K562 (cell line): ENCODE data around the gene TRAF5. TPM values are rescaled to one million over a fixed set of nuclear protein-coding genes. Genes with fewer than 3 reads are reported as not detected.

Source experiments
- CEBPG ChIP-seq, 3 experiments: fragments of 200-800 bp in 1 of 3; sonication (Bioruptor generic) in 1 of 3; sonication (generic) in 1 of 3; formaldehyde crosslinking in 1 of 3; IDR thresholded peaks in 2 of 3; conservative IDR thresholded peaks in 1 of 3; 2 replicates each; pipeline versions ENCODE4 v1.6.1 to v1.8.0; 2016 to 2022; ENCODE audit warnings: missing compliant biosample characterization in 2 of 3, missing genetic modification characterization in 2 of 3, mild to moderate bottlenecking in 1 of 3, missing genetic modification reagents in 1 of 3
- CTBP1 ChIP-seq: fragments of 450-650 bp; IDR thresholded peaks from 2 replicates; pipeline ENCODE4 v1.6.1; 2016; ENCODE audit warnings: borderline replicate concordance
- HDAC3 ChIP-seq: fragments of 450-650 bp; IDR thresholded peaks from 2 replicates; pipeline ENCODE4 v1.6.1; 2018; ENCODE audit warnings: borderline replicate concordance, mild to moderate bottlenecking, moderate library complexity; ENCODE audit not compliant: partially characterized antibody
- KAT7 ChIP-seq: sonication (generic); formaldehyde crosslinking; IDR thresholded peaks from 2 replicates; pipeline ENCODE4 v1.8.0; 2022; ENCODE audit warnings: missing genetic modification reagents, mild to moderate bottlenecking, borderline replicate concordance
- PCBP2 ChIP-seq: fragments of 200-400 bp; formaldehyde crosslinking; IDR thresholded peaks from 2 replicates; pipeline ENCODE4 v1.6.1; 2018; ENCODE audit warnings: low read length, low read depth, mild to moderate bottlenecking, moderate library complexity; ENCODE audit not compliant: poor library complexity, severe bottlenecking
- SMARCE1 ChIP-seq: fragments of 450-650 bp; IDR thresholded peaks from 2 replicates; pipeline ENCODE4 v1.7.1; 2016; ENCODE audit warnings: mild to moderate bottlenecking
- TBL1XR1 ChIP-seq, 2 experiments: IDR thresholded peaks; 2 replicates each; pipeline ENCODE4 v1.6.1; 2012; ENCODE audit warnings: improper control_type of control experiment in 2 of 2, low read length in 2 of 2, mild to moderate bottlenecking in 1 of 2
- ZEB2 ChIP-seq: fragments of 450-650 bp; IDR thresholded peaks from 2 replicates; pipeline ENCODE4 v1.6.1; 2016
- ZKSCAN8 ChIP-seq: fragments of 200-800 bp; sonication (Bioruptor generic); IDR thresholded peaks from 2 replicates; pipeline ENCODE4 v1.6.1; 2016; ENCODE audit warnings: missing genetic modification characterization, missing compliant biosample characterization
- ZNF124 ChIP-seq: sonication (generic); formaldehyde crosslinking; IDR thresholded peaks from 2 replicates; pipeline ENCODE4 v1.8.1; 2022; ENCODE audit warnings: missing genetic modification reagents
- ZNF23 ChIP-seq: fragments of 250-450 bp; sonication (Bioruptor Pico); IDR thresholded peaks from 2 replicates; pipeline ENCODE4 v1.4.0; 2020; ENCODE audit warnings: mild to moderate bottlenecking
- ZNF24 ChIP-seq: fragments of 450-650 bp; IDR thresholded peaks from 2 replicates; pipeline ENCODE4 v1.6.1; 2016
- ZNF830 ChIP-seq: fragments of 250-450 bp; sonication (Bioruptor Pico); IDR thresholded peaks from 2 replicates; pipeline ENCODE4 v1.5.0; 2021; ENCODE audit warnings: mild to moderate bottlenecking
- polyA plus RNA-seq, 8 experiments: library from polyadenylated mRNA; depleted of rRNA in 4 of 8; stranded (reverse) in 5 of 8; unstranded in 3 of 8; fragments of >200 nt; fragmentation: Nextera tagmentation in 2 of 8; fragmentation: Illumina TruSeq in 1 of 8; extraction: Ambion mirVana in 2 of 8; extraction: Trizol in 1 of 8; gene quantifications; 2 replicates each; pipeline versions ENCODE4 v1.2.1 to v1.2.3, GENCODE V29; 2011 to 2014; ENCODE audit warnings: inconsistent platforms in 1 of 8, missing spikeins in 1 of 8
- total RNA-seq, 7 experiments: library from RNA; depleted of rRNA in 6 of 7; stranded (reverse); fragments of >200 nt in 6 of 7; fragmentation: Illumina TruSeq in 2 of 7; extraction: Trizol in 2 of 7; gene quantifications; 2 replicates each; pipeline versions ENCODE4 v1.2.1 to v1.2.3, GENCODE V29; 2011 to 2021; ENCODE audit warnings: low replicate concordance in 1 of 7
- TF ChIP-seq, protein P1 (sequence below): IDR thresholded peaks from 2 replicates; pipeline ENCODE4 v1.6.1; 2011; ENCODE audit warnings: borderline replicate concordance, low read depth, mild to moderate bottlenecking, moderate library complexity, low read length; ENCODE audit not compliant: insufficient read depth, poor library complexity, severe bottlenecking
- TF ChIP-seq, protein P2 (sequence below): fragments of 200-800 bp; sonication (Bioruptor generic); IDR thresholded peaks from 2 replicates; pipeline ENCODE4 v1.6.1; 2017; ENCODE audit warnings: missing genetic modification characterization, missing compliant biosample characterization
- TF ChIP-seq, protein P3 (sequence below), 2 experiments: fragments of 450-650 bp in 1 of 2; sonication (generic) in 1 of 2; formaldehyde crosslinking in 1 of 2; IDR thresholded peaks; 2 replicates each; pipeline versions ENCODE4 v1.7.1 to v1.9.0; 2016 to 2022; ENCODE audit warnings: inconsistent platforms in 1 of 2, mild to moderate bottlenecking in 1 of 2, missing genetic modification reagents in 1 of 2

TRAF5 gene
- total and polyA plus RNA-seq, 9 of the 15 experiments (the other 6 are each of a cell fraction or from before 2014, with no cell fraction given) = 2.0 to 9.3 (median 5.3) TPM

DNA sequence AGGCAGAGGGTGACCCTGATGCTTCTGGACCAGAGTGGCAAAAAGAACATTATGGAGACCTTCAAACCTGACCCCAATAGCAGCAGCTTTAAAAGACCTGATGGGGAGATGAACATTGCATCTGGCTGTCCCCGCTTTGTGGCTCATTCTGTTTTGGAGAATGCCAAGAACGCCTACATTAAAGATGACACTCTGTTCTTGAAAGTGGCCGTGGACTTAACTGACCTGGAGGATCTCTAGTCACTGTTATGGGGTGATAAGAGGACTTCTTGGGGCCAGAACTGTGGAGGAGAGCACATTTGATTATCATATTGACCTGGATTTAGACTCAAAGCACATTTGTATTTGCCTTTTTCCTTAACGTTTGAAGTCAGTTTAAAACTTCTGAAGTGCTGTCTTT lies 45.8 kb downstream of the TRAF5 start (continued):
- TF ChIP-seq, protein P1, sequence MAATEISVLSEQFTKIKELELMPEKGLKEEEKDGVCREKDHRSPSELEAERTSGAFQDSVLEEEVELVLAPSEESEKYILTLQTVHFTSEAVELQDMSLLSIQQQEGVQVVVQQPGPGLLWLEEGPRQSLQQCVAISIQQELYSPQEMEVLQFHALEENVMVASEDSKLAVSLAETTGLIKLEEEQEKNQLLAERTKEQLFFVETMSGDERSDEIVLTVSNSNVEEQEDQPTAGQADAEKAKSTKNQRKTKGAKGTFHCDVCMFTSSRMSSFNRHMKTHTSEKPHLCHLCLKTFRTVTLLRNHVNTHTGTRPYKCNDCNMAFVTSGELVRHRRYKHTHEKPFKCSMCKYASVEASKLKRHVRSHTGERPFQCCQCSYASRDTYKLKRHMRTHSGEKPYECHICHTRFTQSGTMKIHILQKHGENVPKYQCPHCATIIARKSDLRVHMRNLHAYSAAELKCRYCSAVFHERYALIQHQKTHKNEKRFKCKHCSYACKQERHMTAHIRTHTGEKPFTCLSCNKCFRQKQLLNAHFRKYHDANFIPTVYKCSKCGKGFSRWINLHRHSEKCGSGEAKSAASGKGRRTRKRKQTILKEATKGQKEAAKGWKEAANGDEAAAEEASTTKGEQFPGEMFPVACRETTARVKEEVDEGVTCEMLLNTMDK = no peak
- TF ChIP-seq SMARCE1 (peak; percentile 67; the same call in 1 of the 2 replicates), HDAC3 (peak; percentile 32), ZKSCAN8 (CRISPR knock-in tag) (no peak), TBL1XR1 (IDR thresholded peaks at IDR 0.05; ENCODE audit: low read length in 2 of 2) (peak; percentile 67 to 70; a peak in 3 of 4 replicates), PCBP2 (no peak), ZNF24 (no peak), ZNF124 (CRISPR knock-in tag) (no peak), ZNF23 (CRISPR knock-in tag) (no peak), CTBP1 (peak; percentile 72), KAT7 (no peak), ZNF830 (CRISPR knock-in tag) (no peak), CEBPG (CRISPR knock-in tag; IDR thresholded peaks at IDR 0.05) (no peak), CEBPG (tag; conservative IDR thresholded peaks at IDR 0.05 in 1 of 2, IDR thresholded peaks at IDR 0.05 in 1 of 2) (no peak), ZEB2 (peak; percentile 70; the same call in 1 of the 2 replicates)
- TF ChIP-seq, protein P2, sequence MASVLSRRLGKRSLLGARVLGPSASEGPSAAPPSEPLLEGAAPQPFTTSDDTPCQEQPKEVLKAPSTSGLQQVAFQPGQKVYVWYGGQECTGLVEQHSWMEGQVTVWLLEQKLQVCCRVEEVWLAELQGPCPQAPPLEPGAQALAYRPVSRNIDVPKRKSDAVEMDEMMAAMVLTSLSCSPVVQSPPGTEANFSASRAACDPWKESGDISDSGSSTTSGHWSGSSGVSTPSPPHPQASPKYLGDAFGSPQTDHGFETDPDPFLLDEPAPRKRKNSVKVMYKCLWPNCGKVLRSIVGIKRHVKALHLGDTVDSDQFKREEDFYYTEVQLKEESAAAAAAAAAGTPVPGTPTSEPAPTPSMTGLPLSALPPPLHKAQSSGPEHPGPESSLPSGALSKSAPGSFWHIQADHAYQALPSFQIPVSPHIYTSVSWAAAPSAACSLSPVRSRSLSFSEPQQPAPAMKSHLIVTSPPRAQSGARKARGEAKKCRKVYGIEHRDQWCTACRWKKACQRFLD (CRISPR knock-in tag) = no peak
- TF ChIP-seq, protein P3, sequence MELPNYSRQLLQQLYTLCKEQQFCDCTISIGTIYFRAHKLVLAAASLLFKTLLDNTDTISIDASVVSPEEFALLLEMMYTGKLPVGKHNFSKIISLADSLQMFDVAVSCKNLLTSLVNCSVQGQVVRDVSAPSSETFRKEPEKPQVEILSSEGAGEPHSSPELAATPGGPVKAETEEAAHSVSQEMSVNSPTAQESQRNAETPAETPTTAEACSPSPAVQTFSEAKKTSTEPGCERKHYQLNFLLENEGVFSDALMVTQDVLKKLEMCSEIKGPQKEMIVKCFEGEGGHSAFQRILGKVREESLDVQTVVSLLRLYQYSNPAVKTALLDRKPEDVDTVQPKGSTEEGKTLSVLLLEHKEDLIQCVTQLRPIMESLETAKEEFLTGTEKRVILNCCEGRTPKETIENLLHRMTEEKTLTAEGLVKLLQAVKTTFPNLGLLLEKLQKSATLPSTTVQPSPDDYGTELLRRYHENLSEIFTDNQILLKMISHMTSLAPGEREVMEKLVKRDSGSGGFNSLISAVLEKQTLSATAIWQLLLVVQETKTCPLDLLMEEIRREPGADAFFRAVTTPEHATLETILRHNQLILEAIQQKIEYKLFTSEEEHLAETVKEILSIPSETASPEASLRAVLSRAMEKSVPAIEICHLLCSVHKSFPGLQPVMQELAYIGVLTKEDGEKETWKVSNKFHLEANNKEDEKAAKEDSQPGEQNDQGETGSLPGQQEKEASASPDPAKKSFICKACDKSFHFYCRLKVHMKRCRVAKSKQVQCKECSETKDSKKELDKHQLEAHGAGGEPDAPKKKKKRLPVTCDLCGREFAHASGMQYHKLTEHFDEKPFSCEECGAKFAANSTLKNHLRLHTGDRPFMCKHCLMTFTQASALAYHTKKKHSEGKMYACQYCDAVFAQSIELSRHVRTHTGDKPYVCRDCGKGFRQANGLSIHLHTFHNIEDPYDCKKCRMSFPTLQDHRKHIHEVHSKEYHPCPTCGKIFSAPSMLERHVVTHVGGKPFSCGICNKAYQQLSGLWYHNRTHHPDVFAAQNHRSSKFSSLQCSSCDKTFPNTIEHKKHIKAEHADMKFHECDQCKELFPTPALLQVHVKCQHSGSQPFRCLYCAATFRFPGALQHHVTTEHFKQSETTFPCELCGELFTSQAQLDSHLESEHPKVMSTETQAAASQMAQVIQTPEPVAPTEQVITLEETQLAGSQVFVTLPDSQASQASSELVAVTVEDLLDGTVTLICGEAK (IDR thresholded peaks at IDR 0.05) = 0 out of 2 replicates have a peak, but pooled peaks have one; percentile 22
- TF ChIP-seq, protein P3 (CRISPR knock-in tag; IDR thresholded peaks at IDR 0.05) = no peak
